Measurements from ENCODE around the gene CORO1C. TPM values are rescaled to one million over a fixed set of nuclear protein-coding genes. Genes with fewer than 3 reads are reported as not detected.
"Not testable (repeated sequence)": the region's sequence is repeated elsewhere in the genome, so short reads cannot be mapped to it uniquely, and the experiment has no call there.

Gene CORO1C
- total RNA-seq, 4 donors from 2014 or later: 100 to 273 (median 154) TPM

- ATAC-seq (ENCODE audit: low FRiP score): peak; percentile 96
- TF ChIP-seq CTCF (IDR thresholded peaks at IDR 0.05): peak in 1 of 3 donors; percentile 91
- DNase-seq (ENCODE audit: low spot score): peak; percentile 74
Observed at GRCh38 chr12:108664338-108665258, 66.7 kb downstream of the CORO1C start.

- no peak for DNase-seq (ENCODE audit: low spot score)
- ATAC-seq (ENCODE audit: low FRiP score): no peak
- TF ChIP-seq CTCF (IDR thresholded peaks at IDR 0.05): no peak
Observed at GRCh38 chr12:108663324-108664015, 67.8 kb downstream of the CORO1C start.

- not testable (repeated sequence) for ATAC-seq (ENCODE audit: low FRiP score); DNase-seq (ENCODE audit: low spot score)
Observed at GRCh38 chr12:108658115-108658514, 73.2 kb downstream of the CORO1C start.

GRCh38 chr12:108657130-108657745 is 74.1 kb downstream of the CORO1C start:
- no peak for DNase-seq (ENCODE audit: low spot score)
- no peak for TF ChIP-seq CTCF (IDR thresholded peaks at IDR 0.05)
- ATAC-seq (ENCODE audit: low FRiP score): no peak

- DNase-seq (ENCODE audit: low spot score); ATAC-seq (ENCODE audit: low FRiP score): not testable (repeated sequence)
Observed at GRCh38 chr12:108656247-108656646, 75.1 kb downstream of the CORO1C start.

- DNase-seq (ENCODE audit: low spot score); ATAC-seq (ENCODE audit: low FRiP score): not testable (repeated sequence)
Observed at GRCh38 chr12:108655812-108656175, 75.5 kb downstream of the CORO1C start.

DNA sequence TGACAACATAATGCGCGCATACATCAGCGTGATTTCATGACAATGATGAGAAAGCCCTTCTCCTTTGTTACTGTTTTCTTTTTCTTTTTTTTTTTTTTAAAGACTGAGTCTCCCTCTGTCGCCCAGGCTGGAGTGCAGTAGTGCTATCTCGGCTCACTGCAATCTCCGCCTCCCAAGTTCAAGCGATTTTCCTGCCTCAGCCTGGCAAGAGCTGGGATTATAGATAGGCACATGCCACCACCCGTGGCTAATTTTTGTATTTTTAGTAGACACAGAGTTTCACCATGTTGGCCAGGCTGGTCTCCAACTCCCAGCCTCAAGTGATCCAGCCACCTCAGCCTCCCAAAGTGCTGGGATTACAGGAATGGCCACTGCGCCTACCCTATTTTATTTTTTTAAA is 76.7 kb downstream of the CORO1C start:
- DNase-seq (ENCODE audit: low spot score); ATAC-seq (ENCODE audit: low FRiP score): not testable (repeated sequence)

DNA sequence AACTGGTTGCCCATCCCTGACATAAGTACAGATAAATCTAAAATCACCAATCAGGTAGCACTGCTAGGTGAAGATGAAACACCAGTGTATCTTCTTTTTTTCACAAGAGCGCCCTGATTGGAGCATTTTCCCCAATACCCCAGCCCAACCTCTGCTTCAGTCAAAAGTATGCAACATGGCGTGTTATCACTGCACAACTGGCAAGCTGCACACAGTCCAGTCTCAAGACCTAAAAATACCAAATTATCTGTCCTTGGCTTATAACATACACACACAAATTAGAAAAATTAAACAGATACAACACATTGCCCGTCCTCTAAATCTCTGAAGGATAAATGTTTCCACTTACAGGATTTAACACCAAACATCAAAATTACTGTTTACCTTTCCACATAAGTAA is 77.4 kb downstream of the CORO1C start:
- ATAC-seq (ENCODE audit: low FRiP score): no peak
- no peak for DNase-seq (ENCODE audit: low spot score)

More for the DNA sequence above, 77.4 kb downstream of the CORO1C start:
- TF ChIP-seq CTCF (IDR thresholded peaks at IDR 0.05): no peak

Measured in omental fat pad (tissue), 4 donors.